ENCODE data around the gene ADGRF3. TPM values are rescaled to one million over a fixed set of nuclear protein-coding genes. Genes with fewer than 3 reads are reported as not detected.
"Not testable (repeated sequence)": the region's sequence is repeated elsewhere in the genome, so short reads cannot be mapped to it uniquely, and the experiment has no call there.

ADGRF3 gene
- total RNA-seq, 1 experiment from 2014 or later, result not detected

DNA sequence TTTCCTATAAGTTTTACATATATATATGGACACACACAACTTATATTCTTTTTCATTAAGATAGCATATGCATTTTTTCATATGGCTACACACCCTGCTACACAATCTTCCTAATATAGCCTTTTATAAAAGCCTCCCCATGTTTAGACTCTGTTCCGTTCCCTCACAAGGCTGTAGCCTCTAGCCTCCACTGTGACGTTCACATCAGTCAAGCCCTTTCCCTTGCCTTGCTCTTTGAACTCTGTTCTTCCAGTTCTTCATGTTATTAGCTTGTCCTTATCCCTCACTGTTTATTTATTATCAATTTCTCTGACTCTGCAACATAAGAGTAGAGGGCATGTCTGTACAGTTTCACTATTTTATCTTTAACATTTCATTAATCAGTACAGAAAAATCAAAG lies 63.0 kb downstream of the ADGRF3 start:
- DNase-seq (ENCODE audit: low read depth), result no peak

DNA sequence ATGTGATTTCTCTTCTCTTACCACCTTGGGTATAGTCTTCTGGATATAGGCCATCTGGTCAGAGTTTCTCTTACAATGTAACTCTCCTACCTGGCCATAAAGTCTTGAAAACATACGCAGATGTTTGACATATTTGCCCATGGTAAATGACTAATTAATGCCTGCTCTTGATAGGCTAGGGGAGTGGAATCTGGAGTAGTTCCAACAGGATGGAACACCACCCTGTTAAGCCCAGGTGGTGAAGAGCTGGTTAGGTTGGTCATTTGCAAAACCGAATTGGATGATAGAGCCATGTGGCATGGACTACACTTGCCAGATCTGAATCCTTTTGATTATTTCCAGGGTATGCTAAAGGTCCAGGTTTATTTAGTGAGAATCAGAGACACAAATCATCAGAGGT lies 65.4 kb downstream of the ADGRF3 start:
- DNase-seq (ENCODE audit: low read depth), result no peak

DNA sequence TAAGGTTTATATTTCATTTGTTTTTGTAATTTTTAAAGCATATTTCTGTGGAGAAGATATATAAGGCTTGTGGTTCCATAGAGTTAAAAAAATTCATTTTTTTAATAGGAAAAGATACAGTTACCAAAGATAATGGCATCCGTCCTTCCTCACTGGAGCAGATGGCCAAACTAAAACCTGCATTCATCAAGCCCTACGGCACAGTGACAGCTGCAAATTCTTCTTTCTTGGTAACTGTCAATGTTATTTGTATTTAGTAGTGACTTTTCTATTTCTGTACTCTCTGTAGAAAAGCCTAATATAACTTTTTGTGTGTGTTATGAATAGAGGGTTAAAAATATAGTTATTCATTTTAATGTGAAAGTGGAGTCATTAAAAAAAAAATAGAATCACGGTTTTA lies 66.7 kb downstream of the ADGRF3 start:
- no peak for DNase-seq (ENCODE audit: low read depth)

DNA sequence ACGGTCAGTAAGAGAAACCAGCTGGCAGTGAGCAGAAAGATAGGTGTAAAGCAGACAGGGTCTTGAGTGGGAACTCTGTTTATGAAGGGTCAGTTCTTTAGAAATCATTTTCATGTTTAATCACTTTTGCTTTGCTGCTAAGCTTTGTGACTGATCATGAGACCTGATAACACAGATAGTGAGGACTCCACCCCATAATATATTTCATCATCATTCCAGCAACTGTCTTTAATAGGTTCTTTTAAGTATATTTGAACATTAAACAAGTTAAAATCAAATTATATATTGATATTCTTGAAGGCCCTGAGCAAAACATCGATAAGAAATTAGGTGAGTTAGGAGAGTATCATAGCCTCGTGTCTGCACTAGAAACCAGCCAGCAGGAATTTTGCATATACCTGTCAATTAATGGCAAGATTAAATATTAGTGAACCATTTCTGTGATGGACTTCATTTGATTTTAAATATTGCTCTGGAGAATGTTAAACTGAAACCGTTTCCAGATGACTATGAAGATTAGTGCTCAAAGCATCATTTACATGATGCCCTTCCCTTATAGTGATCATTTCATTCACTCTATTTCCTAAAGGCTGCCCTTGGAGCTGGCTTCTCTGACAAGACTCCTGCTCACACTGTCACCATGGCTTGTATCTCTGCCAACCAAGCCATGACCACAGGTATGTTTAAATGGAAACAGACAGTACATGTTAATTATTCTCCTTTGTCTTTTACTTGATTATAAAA lies 69.9 kb downstream of the ADGRF3 start:
- DNase-seq (ENCODE audit: low read depth), result no peak

DNA sequence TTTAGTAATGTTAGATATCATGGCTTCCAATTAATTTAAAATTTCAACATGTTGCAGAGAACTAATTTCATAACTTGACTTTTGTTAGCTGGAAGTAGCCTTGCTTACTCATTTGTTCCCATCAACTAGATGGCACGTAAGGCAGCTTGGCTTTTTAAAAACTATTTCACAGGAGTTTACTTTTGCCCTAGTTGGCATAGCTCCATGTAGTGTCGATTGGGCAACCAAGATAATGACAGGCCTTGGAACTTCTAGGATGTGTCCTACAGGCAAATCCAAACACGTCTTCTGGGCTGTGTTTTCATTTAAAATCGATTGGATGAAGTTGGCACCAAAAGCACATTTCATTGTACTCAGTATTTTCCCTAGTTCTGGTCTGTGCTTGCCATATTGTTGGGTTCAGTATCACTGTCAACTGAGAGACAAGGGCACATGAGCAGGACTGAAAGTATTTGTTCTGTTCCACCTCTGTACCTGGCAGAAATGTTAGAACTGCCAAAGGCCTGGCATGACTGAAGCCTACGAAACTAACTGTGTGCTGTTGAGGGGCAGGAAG lies 72.5 kb downstream of the ADGRF3 start:
- DNase-seq (ENCODE audit: low read depth), result no peak

DNA sequence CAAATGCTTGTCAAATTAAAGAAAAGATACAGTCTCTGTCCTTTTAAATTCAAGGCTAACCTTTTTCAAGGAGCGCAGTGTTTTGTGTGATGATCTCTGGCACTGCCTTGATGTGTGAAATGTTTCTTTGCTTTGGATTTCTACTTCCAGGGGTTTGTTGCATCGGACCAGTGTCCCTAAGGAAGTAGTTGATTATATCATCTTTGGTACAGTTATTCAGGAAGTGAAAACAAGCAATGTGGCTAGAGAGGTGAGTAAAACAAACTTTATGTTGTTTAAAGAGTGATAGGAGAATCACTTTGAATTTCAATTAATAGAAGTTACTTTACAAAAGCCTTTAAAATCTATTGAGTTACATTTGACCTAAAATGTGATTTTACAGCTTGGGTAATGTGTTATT lies 73.1 kb downstream of the ADGRF3 start:
- no peak for DNase-seq (ENCODE audit: low read depth)

DNA sequence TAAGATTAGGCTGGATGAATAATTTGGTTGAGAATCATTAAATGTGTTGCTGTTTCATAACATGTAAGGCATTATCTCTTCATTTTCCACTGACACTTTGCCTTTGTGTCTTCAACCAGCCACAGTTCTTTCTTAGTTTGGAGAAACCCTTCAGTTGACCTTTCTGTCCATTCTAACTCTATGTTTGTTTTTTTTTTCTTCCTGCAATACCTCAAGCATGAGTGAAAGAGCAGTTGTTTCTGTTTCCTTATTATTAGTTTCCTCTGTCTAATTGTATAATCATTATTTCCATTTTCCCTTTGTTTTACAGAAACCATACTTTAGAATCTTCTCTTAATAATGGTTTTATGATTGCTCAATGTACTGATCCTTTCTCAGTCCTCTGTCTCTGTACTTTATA lies 76.2 kb downstream of the ADGRF3 start:
- no peak for DNase-seq (ENCODE audit: low read depth)

DNA sequence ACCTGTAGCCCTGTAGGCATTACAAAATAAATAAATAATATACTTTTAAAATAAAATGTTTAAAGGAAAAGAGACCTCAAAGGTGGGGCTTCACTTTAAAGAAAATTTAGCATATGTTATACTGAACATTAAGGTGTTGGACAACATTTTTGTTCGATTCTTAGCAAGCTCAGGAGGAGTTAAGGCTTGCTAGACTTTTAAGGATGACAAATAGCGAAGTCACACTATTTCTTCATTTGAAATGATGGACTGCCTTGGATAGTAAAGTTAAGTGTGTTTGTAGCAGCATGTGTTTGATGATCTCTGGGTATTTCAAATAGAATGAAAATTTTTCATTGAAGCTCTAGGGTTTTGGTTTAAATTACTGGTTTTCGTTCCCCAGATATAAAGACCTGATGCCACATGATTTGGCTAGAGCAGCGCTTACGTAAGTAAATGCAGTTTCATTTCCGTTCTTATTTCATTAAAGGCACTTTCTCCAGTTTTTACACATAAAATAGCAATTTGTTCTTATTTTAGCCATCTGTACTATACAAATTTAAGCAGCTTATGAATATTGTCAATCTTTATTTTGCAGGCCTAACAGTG lies 76.9 kb downstream of the ADGRF3 start:
- no peak for DNase-seq (ENCODE audit: low read depth)

DNA sequence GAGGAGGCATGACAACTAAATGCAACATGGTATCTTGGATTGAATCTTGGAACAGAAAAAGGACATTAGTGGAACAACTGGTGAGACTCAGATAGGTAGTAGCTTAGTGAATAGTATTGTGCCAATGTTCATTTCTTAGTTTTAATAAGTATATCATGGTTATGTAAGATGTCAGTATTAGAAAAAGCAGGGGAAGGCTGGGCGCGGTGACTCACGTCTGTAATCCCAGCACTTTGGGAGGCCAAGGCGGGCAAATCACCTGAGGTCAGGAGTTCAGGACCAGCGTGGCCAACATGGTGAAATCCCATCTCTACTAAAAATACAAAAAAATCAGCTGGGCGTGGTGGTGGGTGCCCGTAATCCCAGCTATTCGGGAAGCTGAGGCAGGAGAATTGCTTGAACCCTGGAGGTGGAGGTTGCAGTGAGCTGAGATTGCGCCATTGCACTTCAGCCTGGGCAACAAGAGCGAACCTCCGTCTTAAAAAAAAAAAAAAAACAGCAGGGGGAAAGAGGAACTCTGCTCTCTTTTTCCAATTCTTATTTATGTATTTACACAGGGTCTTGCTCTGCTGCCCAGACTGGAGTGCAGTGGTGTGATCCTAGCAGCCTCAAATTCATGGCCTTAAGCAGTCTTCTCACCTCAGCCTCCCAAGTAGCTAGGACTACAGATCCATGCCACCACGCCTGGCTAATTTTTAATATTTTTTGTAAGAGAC lies 77.8 kb downstream of the ADGRF3 start:
- DNase-seq (ENCODE audit: low read depth), result not testable (repeated sequence)

DNA sequence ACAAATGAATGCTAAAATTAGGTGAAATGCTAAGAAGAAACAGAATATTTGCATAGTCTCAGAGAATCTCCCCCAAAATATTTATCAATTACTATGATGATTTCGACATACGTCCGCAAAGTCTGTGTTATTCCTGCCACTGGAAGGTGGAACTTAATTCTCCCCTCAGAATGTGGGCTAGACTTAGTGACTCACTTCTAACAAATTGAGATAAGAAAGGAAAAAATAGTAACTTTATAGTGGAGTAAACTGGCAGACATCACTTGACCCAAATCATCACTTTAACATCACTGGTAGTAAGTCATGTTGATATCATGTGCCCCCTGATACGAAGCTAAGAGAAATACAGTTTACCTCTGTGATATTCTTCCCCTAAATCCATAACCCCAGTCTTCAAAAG lies 78.4 kb downstream of the ADGRF3 start:
- DNase-seq (ENCODE audit: low read depth), result no peak

DNA sequence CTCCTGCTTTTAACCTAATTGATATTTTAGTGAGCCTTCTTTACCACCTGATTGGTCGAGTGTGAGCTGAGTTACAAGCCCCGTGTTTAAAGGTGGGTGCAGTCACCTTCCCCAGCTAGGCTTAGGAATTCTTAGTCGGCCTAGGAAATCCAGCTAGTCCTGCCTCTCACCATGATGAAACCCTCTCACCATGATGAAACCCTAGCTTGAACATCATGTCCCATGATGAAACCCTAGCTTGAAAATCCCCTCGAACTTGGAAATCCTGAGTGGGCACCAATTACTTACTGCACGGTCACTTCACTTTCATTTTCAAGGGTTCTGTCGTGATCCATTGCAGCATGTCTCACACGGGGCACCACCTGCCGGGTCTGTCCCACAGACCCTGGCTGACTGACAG lies 87.8 kb downstream of the ADGRF3 start:
- DNase-seq (ENCODE audit: low read depth), result not testable (repeated sequence)

Other genes starting within 250 kb of the ADGRF3 start
- gene GAREM2, start 173.7 kb downstream of the ADGRF3 start, total RNA-seq (2014; rRNA removed; shearing (Covaris generic)), result 1.5 and 2.3 TPM in 2 replicates
- 89.4 and 93.6 TPM in 2 replicates for gene HADHA, start 102.2 kb downstream of the ADGRF3 start, total RNA-seq (2014; rRNA removed; shearing (Covaris generic))
- 52.5 and 62.2 TPM in 2 replicates for gene HADHB, start 101.8 kb downstream of the ADGRF3 start, total RNA-seq (2014; rRNA removed; shearing (Covaris generic))
- 15.5 and 19.0 TPM in 2 replicates for gene SELENOI, start 646 bp downstream of the ADGRF3 start, total RNA-seq (2014; rRNA removed; shearing (Covaris generic))
- gene DRC1, start 55.1 kb upstream of the ADGRF3 start, total RNA-seq (2014; rRNA removed; shearing (Covaris generic)), result not detected in 2 replicates
- gene OTOF, start 131.3 kb upstream of the ADGRF3 start, total RNA-seq (2014; rRNA removed; shearing (Covaris generic)), result not detected in 2 replicates